Endothelial cell of umbilical vein (primary cell): Measurements from ENCODE around the gene EDA. TPM values are rescaled to one million over a fixed set of nuclear protein-coding genes. Genes with fewer than 3 reads are reported as not detected.

ENCODE experiments used
- BruUV-seq: library from RNA; stranded (reverse); fragments of 400-500 nt; replicated peaks from 2 replicates; lab custom pipeline; 2021; lab: Mats Ljungman, UMichigan
- CTCF ChIA-PET: fragments of 300-600, 350-600 bp; sonication (Branson Sonifier 250); formaldehyde crosslinking; loops from one replicate; lab custom pipeline; 2021; ENCODE audit warnings: antibody characterized with exemption, inconsistent platforms; lab: Charles Lee
- POLR2A ChIA-PET: fragments of 300-600, 350-600 bp; sonication (Branson Sonifier 250); formaldehyde crosslinking; loops from one replicate; lab custom pipeline; 2021; ENCODE audit warnings: antibody characterized with exemption, inconsistent platforms; lab: Charles Lee
- DNase-seq: peaks from one replicate; pipeline ENCODE4 v3.0.0-alpha.2; 2011; ENCODE audit warnings: low read depth, low spot score
- FAIRE-seq: peaks from 2 replicates; lab custom pipeline; 2011; peaks lifted over from hg19 to GRCh38; lab: Jason Lieb, UNC
- H2AFZ ChIP-seq: 2 replicates; pipeline ENCODE4 v1.6.0; 2012; ENCODE audit warnings: low read depth, low read length, control low read depth, inconsistent platforms
- H3K27ac ChIP-seq: 2 replicates; pipeline ENCODE4 v1.5.1; 2011; ENCODE audit warnings: low read depth, mild to moderate bottlenecking, control low read depth, low read length, moderate library complexity; ENCODE audit not compliant: insufficient read depth
- H3K27me3 ChIP-seq, 2 experiments: 2 replicates each; pipeline versions ENCODE4 v1.6.0 to v1.6.1; 2011; ENCODE audit warnings: low read length in 2 of 2, mixed read lengths in 1 of 2; ENCODE audit not compliant: control insufficient read depth in 2 of 2, insufficient read depth in 2 of 2
- H3K36me3 ChIP-seq, 2 experiments: 2 replicates in 1 of 2; 3 replicates in 1 of 2; pipeline ENCODE4 v1.5.1; 2011; ENCODE audit warnings: low read length in 2 of 2, mild to moderate bottlenecking in 1 of 2, moderate library complexity in 1 of 2; ENCODE audit not compliant: control insufficient read depth in 2 of 2, insufficient read depth in 2 of 2; ENCODE audit errors: extremely low read depth in 1 of 2
- H3K4me1 ChIP-seq: 3 replicates; pipeline ENCODE4 v1.5.1; 2011; ENCODE audit warnings: mild to moderate bottlenecking, low read length; ENCODE audit not compliant: control insufficient read depth, insufficient read depth; ENCODE audit errors: extremely low read depth
- H3K4me2 ChIP-seq: 2 replicates; pipeline ENCODE4 v1.6.1; 2011; ENCODE audit warnings: low read length, control low read depth, mixed read lengths; ENCODE audit not compliant: insufficient read depth
- H3K4me3 ChIP-seq, 3 experiments: fragments of 200-600 bp in 1 of 3; sonication (generic), shearing (Covaris generic) in 1 of 3; replicated peaks in 1 of 3; 2 replicates each; pipeline ENCODE4 v1.5.1; 2011 to 2016; ENCODE audit warnings: control low read depth in 3 of 3, low read length in 3 of 3, mild to moderate bottlenecking in 2 of 3, inconsistent platforms in 1 of 3, low read depth in 1 of 3, moderate library complexity in 1 of 3; ENCODE audit not compliant: insufficient read depth in 1 of 3
- H3K79me2 ChIP-seq: 2 replicates; pipeline ENCODE4 v1.6.0; 2012; ENCODE audit warnings: low read length, inconsistent platforms; ENCODE audit not compliant: control insufficient read depth, insufficient read depth
- H3K9ac ChIP-seq: replicated peaks from 2 replicates; pipeline ENCODE3; 2011; ENCODE audit warnings: low read length, control low read depth; ENCODE audit not compliant: insufficient read depth; ENCODE audit errors: extremely low read depth
- H3K9me1 ChIP-seq: replicated peaks from 3 replicates; pipeline ENCODE4 v1.6.0; 2011; ENCODE audit warnings: mild to moderate bottlenecking, low read length; ENCODE audit not compliant: control insufficient read depth, insufficient read depth; ENCODE audit errors: extremely low read depth
- H3K9me3 ChIP-seq: replicated peaks from 2 replicates; pipeline ENCODE4 v1.5.1; 2012; ENCODE audit warnings: low read length, inconsistent platforms; ENCODE audit not compliant: control insufficient read depth, insufficient read depth
- H4K20me1 ChIP-seq: replicated peaks from 2 replicates; pipeline ENCODE3; 2011; ENCODE audit warnings: mild to moderate bottlenecking, low read length; ENCODE audit not compliant: control insufficient read depth, insufficient read depth; ENCODE audit errors: extremely low read depth
- EZH2 ChIP-seq: IDR thresholded peaks from 2 replicates; pipeline ENCODE4 v1.6.1; 2012; ENCODE audit warnings: borderline replicate concordance, low read depth, mild to moderate bottlenecking, moderate library complexity, low read length, inconsistent platforms; ENCODE audit not compliant: severe bottlenecking
- FOS ChIP-seq: IDR thresholded peaks from 2 replicates; pipeline ENCODE4 v1.6.1; 2011; ENCODE audit warnings: mild to moderate bottlenecking, low read length, moderate library complexity, borderline replicate concordance; ENCODE audit not compliant: insufficient read depth
- GATA2 ChIP-seq: IDR thresholded peaks from 2 replicates; pipeline ENCODE4 v1.7.0; 2011; ENCODE audit warnings: low read depth, mild to moderate bottlenecking, moderate library complexity, mixed read lengths, low read length; ENCODE audit not compliant: insufficient read length, insufficient read depth
- JUN ChIP-seq: IDR thresholded peaks from 2 replicates; pipeline ENCODE4 v1.6.1; 2011; ENCODE audit warnings: borderline replicate concordance, low read depth; ENCODE audit not compliant: insufficient read length, insufficient read depth
- MYC ChIP-seq: IDR thresholded peaks from one replicate; pipeline ENCODE4 v1.6.1; 2011; ENCODE audit warnings: mild to moderate bottlenecking, low read depth, low read length
- POLR2A ChIP-seq: IDR thresholded peaks from 2 replicates; pipeline ENCODE4 v1.6.1; 2012; ENCODE audit warnings: low read depth, mild to moderate bottlenecking, control low read depth, low read length
- POLR2AphosphoS5 ChIP-seq: IDR thresholded peaks from 2 replicates; pipeline ENCODE4 v1.6.1; 2012; ENCODE audit warnings: low read depth, mild to moderate bottlenecking, control low read depth, low read length, moderate library complexity; ENCODE audit not compliant: insufficient read depth
- dilution Hi-C: fragments of 300-500 bp; cut with MboI; formaldehyde crosslinking; loops from one replicate; pipeline ENCODE4 v1.15.0; 2019; ENCODE audit warnings: low sequenced_read_pairs; ENCODE audit not compliant: extremely low pct_ligation_motif_present
- intact Hi-C: fragments of 100-400 bp; cut with micrococcal nuclease; formaldehyde crosslinking; loops from one replicate; pipeline ENCODE4 v1.10.0; 2022
- polyA plus RNA-seq, 4 experiments: library from polyadenylated mRNA; depleted of rRNA in 3 of 4; stranded (reverse) in 3 of 4; unstranded in 1 of 4; fragments of >200 nt; gene quantifications; 2 replicates each; pipeline versions ENCODE4 v1.2.1 to v1.2.3, GENCODE V29; 2011 to 2012; ENCODE audit warnings: missing spikeins in 1 of 4
- total RNA-seq: library from RNA; stranded (reverse); gene quantifications from 2 replicates; pipeline ENCODE4 v1.2.3, GENCODE V29; 2021
- TF ChIP-seq, protein P1 (sequence below), 2 donors: IDR thresholded peaks; 1 replicate in 1 of 2; 2 replicates in 1 of 2; pipeline ENCODE4 v1.5.1; 2011; ENCODE audit warnings: low read length in 2 of 2, mild to moderate bottlenecking in 2 of 2, moderate library complexity in 2 of 2, control low read depth in 1 of 2, inconsistent platforms in 1 of 2, low read depth in 1 of 2; ENCODE audit not compliant: insufficient read depth in 1 of 2; ENCODE audit errors: extremely low read depth in 1 of 2
- TF ChIP-seq, protein P2 (sequence below): IDR thresholded peaks from 2 replicates; pipeline ENCODE4 v1.6.1; 2011; ENCODE audit not compliant: insufficient read depth, insufficient read length

EDA gene
- total and polyA plus RNA-seq, 2 donors (not counting 3 experiments of a cell fraction or from before 2014, with no cell fraction given) = 0.37 to 1.2 TPM

DNA sequence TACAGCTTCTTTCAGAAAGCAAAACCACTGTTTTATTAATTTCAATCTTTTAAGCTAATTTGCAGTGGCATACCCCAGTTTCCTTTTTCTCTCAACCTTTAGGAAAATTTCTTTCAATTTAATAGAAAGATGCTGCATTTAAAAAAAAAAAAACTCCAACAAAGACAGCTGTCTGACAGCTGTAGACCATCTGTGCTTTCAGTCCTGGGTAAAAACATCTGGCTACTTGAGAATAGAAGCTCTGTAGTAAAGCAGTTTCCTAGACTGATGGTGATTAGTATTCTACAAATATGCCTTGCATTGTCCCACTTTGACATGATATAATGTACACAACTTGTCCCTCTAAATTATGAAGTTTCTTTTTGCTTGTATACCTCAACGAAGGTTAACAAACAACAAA is 197.8 kb downstream of the EDA start:
- no peak for DNase-seq
- H3K4me1 ChIP-seq = no peaks in the 10 kb centered on the region
- no peaks in the 10 kb centered on the region for H4K20me1 ChIP-seq
- H3K9ac ChIP-seq = no peak overlapping the region
- no peak for FAIRE-seq
- H3K36me3 ChIP-seq = no peaks in the 10 kb centered on the region
- no peak overlapping the region for H3K27ac ChIP-seq
- intact Hi-C loops = no loop called here
- no peaks in the 10 kb centered on the region for H3K9me1 ChIP-seq
- ChIA-PET CTCF (no interaction called here), POLR2A (no interaction called here)
- no peaks in the 10 kb centered on the region for H3K79me2 ChIP-seq
- no peak overlapping the region for H2AFZ ChIP-seq
- TF ChIP-seq FOS (no peak), POLR2A (no peak), GATA2 (no peak)
- TF ChIP-seq, protein P1, sequence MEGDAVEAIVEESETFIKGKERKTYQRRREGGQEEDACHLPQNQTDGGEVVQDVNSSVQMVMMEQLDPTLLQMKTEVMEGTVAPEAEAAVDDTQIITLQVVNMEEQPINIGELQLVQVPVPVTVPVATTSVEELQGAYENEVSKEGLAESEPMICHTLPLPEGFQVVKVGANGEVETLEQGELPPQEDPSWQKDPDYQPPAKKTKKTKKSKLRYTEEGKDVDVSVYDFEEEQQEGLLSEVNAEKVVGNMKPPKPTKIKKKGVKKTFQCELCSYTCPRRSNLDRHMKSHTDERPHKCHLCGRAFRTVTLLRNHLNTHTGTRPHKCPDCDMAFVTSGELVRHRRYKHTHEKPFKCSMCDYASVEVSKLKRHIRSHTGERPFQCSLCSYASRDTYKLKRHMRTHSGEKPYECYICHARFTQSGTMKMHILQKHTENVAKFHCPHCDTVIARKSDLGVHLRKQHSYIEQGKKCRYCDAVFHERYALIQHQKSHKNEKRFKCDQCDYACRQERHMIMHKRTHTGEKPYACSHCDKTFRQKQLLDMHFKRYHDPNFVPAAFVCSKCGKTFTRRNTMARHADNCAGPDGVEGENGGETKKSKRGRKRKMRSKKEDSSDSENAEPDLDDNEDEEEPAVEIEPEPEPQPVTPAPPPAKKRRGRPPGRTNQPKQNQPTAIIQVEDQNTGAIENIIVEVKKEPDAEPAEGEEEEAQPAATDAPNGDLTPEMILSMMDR (IDR thresholded peaks at IDR 0.05; ENCODE audit: extremely low read depth in 1 of 2, insufficient read depth in 1 of 2, low read depth in 1 of 2, low read length in 2 of 2) = no peak
- H3K9me3 ChIP-seq = no peaks in the 10 kb centered on the region
- H3K27me3 ChIP-seq = no peaks in the 10 kb centered on the region
- no TSS peak for BruUV-seq
- dilution Hi-C loops = no loop called here
- H3K4me3 ChIP-seq = no peak overlapping the region
- no peak overlapping the region for H3K4me2 ChIP-seq

DNA sequence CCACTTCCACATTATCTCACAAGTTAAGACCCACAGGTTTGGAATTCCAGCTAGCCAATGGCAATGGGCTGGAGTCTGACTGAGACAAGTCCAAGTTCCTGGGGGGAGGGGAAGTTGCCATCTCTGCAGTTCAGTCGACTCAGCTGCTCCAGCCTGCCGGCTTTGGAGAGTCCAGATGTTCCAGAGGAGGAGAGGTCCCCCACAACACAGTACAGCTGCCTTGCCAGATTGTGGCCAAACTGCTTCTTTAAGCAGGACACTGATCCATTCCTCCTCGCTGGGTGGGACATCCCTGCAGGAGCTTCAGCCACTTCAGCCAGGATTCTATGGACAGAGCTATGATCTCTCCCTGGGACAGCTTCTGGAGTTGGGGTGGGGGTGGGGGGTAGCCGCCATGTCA is 199.2 kb downstream of the EDA start:
- Histone ChIP-seq H4K20me1 (no peaks in the 10 kb centered on the region), H3K27me3 (no peaks in the 10 kb centered on the region), H3K4me2 (no peak overlapping the region), H3K9me1 (no peaks in the 10 kb centered on the region), H3K79me2 (no peaks in the 10 kb centered on the region), H3K9me3 (no peaks in the 10 kb centered on the region), H2AFZ (no peak overlapping the region), H3K27ac (no peak overlapping the region), H3K9ac (no peak overlapping the region), H3K36me3 (no peaks in the 10 kb centered on the region), H3K4me3 (no peak overlapping the region), H3K4me1 (no peaks in the 10 kb centered on the region)
- dilution Hi-C loops (no loop called here), intact Hi-C loops (no loop called here)
- FAIRE-seq (no peak), DNase-seq (no peak)
- POLR2A ChIA-PET = no interaction called here
- CTCF ChIA-PET = no interaction called here
- BruUV-seq = no TSS peak
- TF ChIP-seq, protein P1 (IDR thresholded peaks at IDR 0.05; ENCODE audit: extremely low read depth in 1 of 2, insufficient read depth in 1 of 2, low read depth in 1 of 2, low read length in 2 of 2) = no peak
- TF ChIP-seq, protein P2, sequence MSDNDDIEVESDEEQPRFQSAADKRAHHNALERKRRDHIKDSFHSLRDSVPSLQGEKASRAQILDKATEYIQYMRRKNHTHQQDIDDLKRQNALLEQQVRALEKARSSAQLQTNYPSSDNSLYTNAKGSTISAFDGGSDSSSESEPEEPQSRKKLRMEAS = no peak
- TF ChIP-seq EZH2 (no peak), GATA2 (no peak), POLR2AphosphoS5 (no peak), MYC (no peak), POLR2A (no peak), JUN (no peak), FOS (no peak)
